Caco-2 (cell line): ENCODE data around the gene RPL35A. TPM values are rescaled to one million over a fixed set of nuclear protein-coding genes. Genes with fewer than 3 reads are reported as not detected.

ENCODE experiments used
- BruUV-seq: library from RNA; stranded (reverse); fragments of 400-500 nt; replicated peaks from 2 replicates; lab custom pipeline; 2021; lab: Mats Ljungman, UMichigan
- CTCF ChIA-PET: fragments of 300-600 bp; sonication (Branson Sonifier 250); formaldehyde crosslinking; loops from one replicate; lab custom pipeline; 2022; ENCODE audit warnings: antibody characterized with exemption; lab: Charles Lee
- POLR2A ChIA-PET: fragments of 300-600 bp; sonication (Branson Sonifier 250); formaldehyde crosslinking; loops from one replicate; lab custom pipeline; 2022; ENCODE audit warnings: antibody characterized with exemption; lab: Charles Lee
- DNase-seq, 2 experiments: peaks; one replicate each; pipeline versions ENCODE4 v3.0.0 to v3.0.0-alpha.2; 2020 to 2022
- H3K27me3 ChIP-seq: replicated peaks from 2 replicates; pipeline ENCODE4 v1.6.0; 2011; ENCODE audit warnings: low read length; ENCODE audit not compliant: control insufficient read depth, insufficient read depth
- H3K36me3 ChIP-seq: 2 replicates; pipeline ENCODE4 v1.5.1; 2011; ENCODE audit warnings: low read length; ENCODE audit not compliant: control insufficient read depth, insufficient read depth
- H3K4me1 ChIP-seq: fragments of 250-450 bp; sonication (Bioruptor Pico); 2 replicates; pipeline ENCODE4 v1.5.1; 2020; ENCODE audit warnings: mild to moderate bottlenecking
- H3K4me3 ChIP-seq: 2 replicates; pipeline ENCODE4 v1.5.1; 2011; ENCODE audit warnings: low read depth, mild to moderate bottlenecking, control low read depth, low read length
- H3K9me3 ChIP-seq: fragments of 250-450 bp; sonication (Bioruptor Pico); 2 replicates; pipeline ENCODE4 v1.5.1; 2020; ENCODE audit warnings: mild to moderate bottlenecking, moderate library complexity
- H3K27ac Mint-ChIP-seq: one replicate; pipeline ENCODE4 v1.8.0; 2022; ENCODE audit warnings: mixed read lengths; ENCODE audit not compliant: unreplicated experiment
- H3K27me3 Mint-ChIP-seq: one replicate; pipeline ENCODE4 v1.8.0; 2022; ENCODE audit warnings: mixed read lengths; ENCODE audit not compliant: insufficient read depth, unreplicated experiment
- H3K36me3 Mint-ChIP-seq: one replicate; pipeline ENCODE4 v1.8.0; 2022; ENCODE audit warnings: mild to moderate bottlenecking, mixed read lengths; ENCODE audit not compliant: insufficient read depth, unreplicated experiment
- H3K4me1 Mint-ChIP-seq: one replicate; pipeline ENCODE4 v1.8.0; 2022; ENCODE audit warnings: low read depth, mixed read lengths; ENCODE audit not compliant: unreplicated experiment
- H3K4me3 Mint-ChIP-seq: one replicate; pipeline ENCODE4 v1.8.0; 2022; ENCODE audit warnings: mild to moderate bottlenecking, moderate library complexity, mixed read lengths; ENCODE audit not compliant: unreplicated experiment
- H3K9me3 Mint-ChIP-seq: one replicate; pipeline ENCODE4 v1.8.0; 2022; ENCODE audit warnings: mixed read lengths; ENCODE audit not compliant: unreplicated experiment
- intact Hi-C: fragments of 100-400 bp; cut with micrococcal nuclease; formaldehyde crosslinking; loops from one replicate; pipeline ENCODE4 v1.10.0; 2022; ENCODE audit not compliant: unreplicated experiment
- total RNA-seq: library from RNA; stranded (reverse); gene quantifications from 2 replicates; pipeline ENCODE4 v1.2.3, GENCODE V29; 2022
- TF ChIP-seq, protein P1 (sequence below), 2 experiments: fragments of 200-600 bp in 1 of 2; IDR thresholded peaks; 1 replicate in 1 of 2; 2 replicates in 1 of 2; pipeline versions ENCODE4 v1.5.1 to v1.8.0; 2011 to 2022; ENCODE audit warnings: antibody characterized with exemption in 1 of 2, control low read depth in 1 of 2, inconsistent platforms in 1 of 2, low read depth in 1 of 2, low read length in 1 of 2, mild to moderate bottlenecking in 1 of 2, moderate library complexity in 1 of 2; ENCODE audit not compliant: insufficient read depth in 1 of 2, severe bottlenecking in 1 of 2, unreplicated experiment in 1 of 2

The RPL35A gene
- total RNA-seq, 1 experiment from 2014 or later: 880 TPM

GRCh38 chr3:197970588-197970987, 20.6 kb downstream of the RPL35A start:
- DNase-seq: no peak
- TF ChIP-seq, protein P1, sequence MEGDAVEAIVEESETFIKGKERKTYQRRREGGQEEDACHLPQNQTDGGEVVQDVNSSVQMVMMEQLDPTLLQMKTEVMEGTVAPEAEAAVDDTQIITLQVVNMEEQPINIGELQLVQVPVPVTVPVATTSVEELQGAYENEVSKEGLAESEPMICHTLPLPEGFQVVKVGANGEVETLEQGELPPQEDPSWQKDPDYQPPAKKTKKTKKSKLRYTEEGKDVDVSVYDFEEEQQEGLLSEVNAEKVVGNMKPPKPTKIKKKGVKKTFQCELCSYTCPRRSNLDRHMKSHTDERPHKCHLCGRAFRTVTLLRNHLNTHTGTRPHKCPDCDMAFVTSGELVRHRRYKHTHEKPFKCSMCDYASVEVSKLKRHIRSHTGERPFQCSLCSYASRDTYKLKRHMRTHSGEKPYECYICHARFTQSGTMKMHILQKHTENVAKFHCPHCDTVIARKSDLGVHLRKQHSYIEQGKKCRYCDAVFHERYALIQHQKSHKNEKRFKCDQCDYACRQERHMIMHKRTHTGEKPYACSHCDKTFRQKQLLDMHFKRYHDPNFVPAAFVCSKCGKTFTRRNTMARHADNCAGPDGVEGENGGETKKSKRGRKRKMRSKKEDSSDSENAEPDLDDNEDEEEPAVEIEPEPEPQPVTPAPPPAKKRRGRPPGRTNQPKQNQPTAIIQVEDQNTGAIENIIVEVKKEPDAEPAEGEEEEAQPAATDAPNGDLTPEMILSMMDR (IDR thresholded peaks at IDR 0.05; ENCODE audit: insufficient read depth in 1 of 2, low read depth in 1 of 2, low read length in 1 of 2, severe bottlenecking in 1 of 2, unreplicated experiment in 1 of 2): no peak
- intact Hi-C loops: no loop called here
- no peaks in the 10 kb centered on the region for H3K4me1 Mint-ChIP-seq
- H3K27ac Mint-ChIP-seq: no peak overlapping the region
- Histone ChIP-seq H3K4me1 (no peaks in the 10 kb centered on the region), H3K4me3 (no peak overlapping the region), H3K27me3 (no peaks in the 10 kb centered on the region), H3K9me3 (peaks cover 13% of the 10 kb centered on the region), H3K36me3 (no peaks in the 10 kb centered on the region)
- POLR2A ChIA-PET: no interaction called here
- CTCF ChIA-PET: no interaction called here
- peaks cover 29% of the 10 kb centered on the region for H3K9me3 Mint-ChIP-seq
- H3K4me3 Mint-ChIP-seq: no peak overlapping the region
- H3K36me3 Mint-ChIP-seq: no peaks in the 10 kb centered on the region
- BruUV-seq: no TSS peak
- H3K27me3 Mint-ChIP-seq: no peaks in the 10 kb centered on the region

DNA sequence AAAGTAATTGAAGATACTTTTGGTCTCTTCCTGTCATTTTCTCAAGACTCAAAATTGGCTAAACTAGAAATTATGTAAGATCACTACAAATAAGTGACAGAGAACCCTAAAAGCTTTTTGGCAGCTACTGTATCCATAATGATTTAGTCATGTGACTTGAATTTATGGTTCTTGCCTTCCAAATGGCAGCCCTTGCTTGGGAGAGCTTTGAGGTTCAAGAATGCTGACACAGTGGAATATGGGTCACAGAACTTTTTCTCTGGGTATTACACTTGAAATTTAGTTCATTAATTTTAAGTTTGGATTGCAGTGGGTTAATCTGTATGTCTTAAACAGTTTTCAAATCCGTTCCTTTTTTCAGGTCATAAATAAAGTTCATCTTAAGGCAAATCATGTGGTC, 24.0 kb downstream of the RPL35A start:
- Histone ChIP-seq H3K4me3 (no peak overlapping the region), H3K9me3 (no peaks in the 10 kb centered on the region), H3K4me1 (no peaks in the 10 kb centered on the region), H3K36me3 (no peaks in the 10 kb centered on the region), H3K27me3 (no peaks in the 10 kb centered on the region)
- intact Hi-C loops: no loop called here
- H3K9me3 Mint-ChIP-seq: peaks cover 13% of the 10 kb centered on the region
- TF ChIP-seq, protein P1 (IDR thresholded peaks at IDR 0.05; ENCODE audit: insufficient read depth in 1 of 2, low read depth in 1 of 2, low read length in 1 of 2, severe bottlenecking in 1 of 2, unreplicated experiment in 1 of 2): no peak
- no peaks in the 10 kb centered on the region for H3K27me3 Mint-ChIP-seq
- no peaks in the 10 kb centered on the region for H3K4me1 Mint-ChIP-seq
- no peak overlapping the region for H3K27ac Mint-ChIP-seq
- no peak overlapping the region for H3K4me3 Mint-ChIP-seq
- ChIA-PET POLR2A (no interaction called here), CTCF (no interaction called here)
- no peak for DNase-seq
- BruUV-seq: no TSS peak
- no peaks in the 10 kb centered on the region for H3K36me3 Mint-ChIP-seq

DNA sequence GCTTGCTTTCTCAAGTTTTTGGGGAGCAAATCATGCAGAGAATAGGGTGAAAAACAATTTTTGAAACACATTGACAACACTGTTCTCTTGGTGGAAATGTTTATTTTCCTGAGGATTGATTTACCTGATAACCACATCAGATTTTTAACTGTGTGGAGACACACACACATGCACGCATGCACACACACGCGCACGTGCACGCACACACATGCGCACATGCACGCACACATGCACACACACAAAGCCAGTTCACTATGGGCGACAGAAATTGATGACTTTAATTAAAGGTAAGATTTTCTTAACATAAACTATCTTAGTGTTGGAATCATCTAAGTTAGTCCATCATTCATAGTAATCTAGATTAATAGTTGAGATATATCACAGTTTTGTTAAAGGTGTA, 25.3 kb downstream of the RPL35A start:
- H3K36me3 ChIP-seq: no peaks in the 10 kb centered on the region
- Mint-ChIP-seq H3K4me3 (no peak overlapping the region), H3K36me3 (no peaks in the 10 kb centered on the region), H3K27me3 (no peaks in the 10 kb centered on the region), H3K4me1 (no peaks in the 10 kb centered on the region), H3K9me3 (peaks cover 13% of the 10 kb centered on the region), H3K27ac (no peak overlapping the region)
- CTCF ChIA-PET: no interaction called here
- intact Hi-C loops: no loop called here
- no peaks in the 10 kb centered on the region for H3K4me1 ChIP-seq
- H3K27me3 ChIP-seq: no peaks in the 10 kb centered on the region
- TF ChIP-seq, protein P1 (IDR thresholded peaks at IDR 0.05; ENCODE audit: insufficient read depth in 1 of 2, low read depth in 1 of 2, low read length in 1 of 2, severe bottlenecking in 1 of 2, unreplicated experiment in 1 of 2): no peak
- no peak overlapping the region for H3K4me3 ChIP-seq
- POLR2A ChIA-PET: no interaction called here
- H3K9me3 ChIP-seq: no peaks in the 10 kb centered on the region
- DNase-seq: no peak
- no TSS peak for BruUV-seq
